Caco-2 (cell line): ENCODE measurements around the gene SNHG17. TPM values are rescaled to one million over a fixed set of nuclear protein-coding genes. Genes with fewer than 3 reads are reported as not detected.

Experiments used
- BruUV-seq: library from RNA; stranded (reverse); fragments of 400-500 nt; replicated peaks from 2 replicates; lab custom pipeline; 2021; lab: Mats Ljungman, UMichigan
- CTCF ChIA-PET: fragments of 300-600 bp; sonication (Branson Sonifier 250); formaldehyde crosslinking; loops from one replicate; lab custom pipeline; 2022; ENCODE audit warnings: antibody characterized with exemption; lab: Charles Lee
- POLR2A ChIA-PET: fragments of 300-600 bp; sonication (Branson Sonifier 250); formaldehyde crosslinking; loops from one replicate; lab custom pipeline; 2022; ENCODE audit warnings: antibody characterized with exemption; lab: Charles Lee
- DNase-seq, 2 experiments: peaks; one replicate each; pipeline versions ENCODE4 v3.0.0 to v3.0.0-alpha.2; 2020 to 2022
- H3K27me3 ChIP-seq: replicated peaks from 2 replicates; pipeline ENCODE4 v1.6.0; 2011; ENCODE audit warnings: low read length; ENCODE audit not compliant: control insufficient read depth, insufficient read depth
- H3K36me3 ChIP-seq: 2 replicates; pipeline ENCODE4 v1.5.1; 2011; ENCODE audit warnings: low read length; ENCODE audit not compliant: control insufficient read depth, insufficient read depth
- H3K4me1 ChIP-seq: fragments of 250-450 bp; sonication (Bioruptor Pico); 2 replicates; pipeline ENCODE4 v1.5.1; 2020; ENCODE audit warnings: mild to moderate bottlenecking
- H3K4me3 ChIP-seq: 2 replicates; pipeline ENCODE4 v1.5.1; 2011; ENCODE audit warnings: low read depth, mild to moderate bottlenecking, control low read depth, low read length
- H3K9me3 ChIP-seq: fragments of 250-450 bp; sonication (Bioruptor Pico); 2 replicates; pipeline ENCODE4 v1.5.1; 2020; ENCODE audit warnings: mild to moderate bottlenecking, moderate library complexity
- H3K27ac Mint-ChIP-seq: one replicate; pipeline ENCODE4 v1.8.0; 2022; ENCODE audit warnings: mixed read lengths; ENCODE audit not compliant: unreplicated experiment
- H3K27me3 Mint-ChIP-seq: one replicate; pipeline ENCODE4 v1.8.0; 2022; ENCODE audit warnings: mixed read lengths; ENCODE audit not compliant: insufficient read depth, unreplicated experiment
- H3K36me3 Mint-ChIP-seq: one replicate; pipeline ENCODE4 v1.8.0; 2022; ENCODE audit warnings: mild to moderate bottlenecking, mixed read lengths; ENCODE audit not compliant: insufficient read depth, unreplicated experiment
- H3K4me1 Mint-ChIP-seq: one replicate; pipeline ENCODE4 v1.8.0; 2022; ENCODE audit warnings: low read depth, mixed read lengths; ENCODE audit not compliant: unreplicated experiment
- H3K4me3 Mint-ChIP-seq: one replicate; pipeline ENCODE4 v1.8.0; 2022; ENCODE audit warnings: mild to moderate bottlenecking, moderate library complexity, mixed read lengths; ENCODE audit not compliant: unreplicated experiment
- H3K9me3 Mint-ChIP-seq: one replicate; pipeline ENCODE4 v1.8.0; 2022; ENCODE audit warnings: mixed read lengths; ENCODE audit not compliant: unreplicated experiment
- CTCF ChIP-seq, 2 experiments: fragments of 200-600 bp in 1 of 2; IDR thresholded peaks; 1 replicate in 1 of 2; 2 replicates in 1 of 2; pipeline versions ENCODE4 v1.5.1 to v1.8.0; 2011 to 2022; ENCODE audit warnings: antibody characterized with exemption in 1 of 2, control low read depth in 1 of 2, inconsistent platforms in 1 of 2, low read depth in 1 of 2, low read length in 1 of 2, mild to moderate bottlenecking in 1 of 2, moderate library complexity in 1 of 2; ENCODE audit not compliant: insufficient read depth in 1 of 2, severe bottlenecking in 1 of 2, unreplicated experiment in 1 of 2
- intact Hi-C: fragments of 100-400 bp; cut with micrococcal nuclease; formaldehyde crosslinking; loops from one replicate; pipeline ENCODE4 v1.10.0; 2022; ENCODE audit not compliant: unreplicated experiment
- total RNA-seq: library from RNA; stranded (reverse); gene quantifications from 2 replicates; pipeline ENCODE4 v1.2.3, GENCODE V29; 2022

SNHG17 gene
- total RNA-seq, 1 experiment from 2014 or later, result 362 TPM

DNA sequence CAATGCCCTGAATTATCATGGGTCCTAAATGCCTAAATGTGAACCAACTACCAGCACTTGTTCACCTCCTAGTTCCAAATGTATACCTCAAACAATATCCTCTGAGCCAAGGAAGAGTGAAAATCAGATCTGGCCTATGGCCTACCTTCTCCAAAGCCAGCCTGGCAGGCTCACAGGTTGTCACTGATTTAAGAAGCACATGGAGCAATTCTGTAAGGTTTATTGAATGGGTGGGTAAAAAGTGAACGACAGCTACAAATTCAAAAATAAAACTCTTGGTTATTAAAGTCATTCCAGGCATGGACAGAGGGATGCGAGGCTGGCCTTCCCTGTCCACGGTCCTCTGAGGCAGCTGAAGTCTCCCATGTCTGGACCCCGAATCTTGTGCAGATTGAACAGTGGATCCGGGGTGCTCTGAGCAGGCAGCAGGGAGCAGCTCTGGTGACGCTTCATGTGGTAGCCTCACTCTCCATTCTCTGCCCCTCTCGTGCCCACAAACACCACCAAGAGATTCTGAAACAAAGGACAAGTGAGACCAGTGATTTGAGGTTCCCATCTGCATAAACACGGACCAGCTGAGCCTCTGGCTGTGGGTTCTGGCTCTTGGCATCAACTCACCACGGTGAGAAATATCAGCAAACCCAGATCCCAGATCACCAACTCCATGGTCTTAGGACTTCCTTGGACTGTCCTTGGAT, 14.6 kb downstream of the SNHG17 start:
- H3K9me3 Mint-ChIP-seq, result no peaks in the 10 kb centered on the region
- no peaks in the 10 kb centered on the region for H3K27me3 Mint-ChIP-seq
- intact Hi-C loops, result no loop called here
- H3K27ac Mint-ChIP-seq, result no peak overlapping the region
- H3K4me1 Mint-ChIP-seq, result peaks cover 6% of the 10 kb centered on the region
- no peaks in the 10 kb centered on the region for H3K27me3 ChIP-seq
- no peak overlapping the region for H3K4me3 Mint-ChIP-seq
- H3K9me3 ChIP-seq, result no peaks in the 10 kb centered on the region
- H3K36me3 Mint-ChIP-seq, result peaks cover 93% of the 10 kb centered on the region
- peaks cover 21% of the 10 kb centered on the region for H3K36me3 ChIP-seq
- no peak overlapping the region for H3K4me3 ChIP-seq
- no peak for TF ChIP-seq CTCF (IDR thresholded peaks at IDR 0.05; ENCODE audit: insufficient read depth in 1 of 2, low read depth in 1 of 2, low read length in 1 of 2, severe bottlenecking in 1 of 2, unreplicated experiment in 1 of 2)
- DNase-seq, result peak in 1 of 2 experiments; percentile 31
- H3K4me1 ChIP-seq, result no peaks in the 10 kb centered on the region
- CTCF ChIA-PET, result interaction anchor here (0.6 kb wide), 1 partner anchor 30 kb away, joined by 4 read pairs; no protein-coding TSS in a partner anchor
- BruUV-seq, result no TSS peak
- POLR2A ChIA-PET, result no interaction called here

DNA sequence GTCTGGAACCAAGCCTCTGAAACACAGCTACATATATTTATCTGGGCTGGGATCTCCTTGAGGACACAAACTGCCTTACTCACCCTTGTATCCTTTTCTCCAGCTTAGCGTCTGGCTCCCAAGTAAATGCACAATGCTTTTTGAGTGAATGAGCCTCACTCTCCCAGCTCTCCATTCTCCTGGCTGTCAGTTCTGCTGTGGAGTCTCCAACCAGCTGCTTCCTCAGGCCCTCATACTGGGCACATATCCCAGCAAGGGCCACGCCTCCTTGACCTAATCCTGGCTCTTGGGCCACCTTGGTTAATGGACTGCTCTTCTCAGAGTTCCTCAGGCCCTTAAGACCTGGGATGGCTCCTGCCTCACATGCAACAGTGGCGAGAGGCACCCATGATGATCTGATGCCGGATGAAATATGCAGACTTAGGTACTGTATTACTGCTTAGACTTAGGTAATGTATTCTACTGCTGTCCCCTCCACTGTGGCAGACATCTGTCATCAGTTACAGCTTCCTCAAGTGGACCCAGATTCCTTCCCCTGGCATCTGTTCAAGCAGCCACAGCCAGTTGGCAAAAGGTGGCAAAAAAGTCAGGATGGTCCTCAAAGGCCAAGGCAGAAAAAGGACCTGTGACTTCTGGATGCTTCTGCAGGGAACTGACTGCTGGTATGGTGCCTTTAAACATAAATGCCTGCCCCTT, 16.5 kb downstream of the SNHG17 start:
- H3K36me3 ChIP-seq, result peaks cover 16% of the 10 kb centered on the region
- intact Hi-C loops, result no loop called here

More for the DNA sequence above, 16.5 kb downstream of the SNHG17 start:
- TF ChIP-seq CTCF (IDR thresholded peaks at IDR 0.05; ENCODE audit: insufficient read depth in 1 of 2, low read depth in 1 of 2, low read length in 1 of 2, severe bottlenecking in 1 of 2, unreplicated experiment in 1 of 2), result no peak
- H3K4me3 ChIP-seq, result no peak overlapping the region
- BruUV-seq, result no TSS peak
- H3K27ac Mint-ChIP-seq, result no peak overlapping the region
- H3K27me3 Mint-ChIP-seq, result no peaks in the 10 kb centered on the region
- CTCF ChIA-PET, result interaction anchor here (0.6 to 1.8 kb wide), 2 partner anchors 10 to 28 kb away, joined by 4 to 9 read pairs; no protein-coding TSS in a partner anchor
- no peaks in the 10 kb centered on the region for H3K9me3 ChIP-seq
- POLR2A ChIA-PET, result interaction anchor here (0.6 to 1.2 kb wide), 2 partner anchors 54 to 91 kb away, joined by 3 to 5 read pairs; partner anchors contain the start of gene RALGAPB
- peaks cover 89% of the 10 kb centered on the region for H3K36me3 Mint-ChIP-seq
- no peaks in the 10 kb centered on the region for H3K9me3 Mint-ChIP-seq
- no peaks in the 10 kb centered on the region for H3K4me1 Mint-ChIP-seq
- no peaks in the 10 kb centered on the region for H3K27me3 ChIP-seq
- peak in 1 of 2 experiments; percentile 65 for DNase-seq
- H3K4me1 ChIP-seq, result no peaks in the 10 kb centered on the region
- H3K4me3 Mint-ChIP-seq, result no peak overlapping the region
